ENCODE results near the gene VAV3. TPM values are rescaled to one million over a fixed set of nuclear protein-coding genes. Genes with fewer than 3 reads are reported as not detected.

Gene VAV3
- total RNA-seq, 1 experiment from 2014 or later: 10.0 TPM

GRCh38 chr1:107877745-107878144 lies 87.2 kb downstream of the VAV3 start:
- Mint-ChIP-seq H3K27ac (no peak overlapping the region), H3K4me1 (peaks cover 28% of the 10 kb centered on the region), H3K9me3 (no peaks in the 10 kb centered on the region), H3K36me3 (no peaks in the 10 kb centered on the region), H3K4me3 (no peak overlapping the region), H3K27me3 (ENCODE audit: low read depth) (no peaks in the 10 kb centered on the region)
- CTCF ChIA-PET: interaction anchor here (1.1 to 1.4 kb wide), 3 partner anchors 10 to 682 kb away, joined by 3 to 4 read pairs (median 3); partner anchors contain the start of gene EEIG2
- DNase-seq (ENCODE audit: low spot score) (no peak), ATAC-seq (peak; percentile 41; the same call in 1 of the 2 replicates)
- TF ChIP-seq CREM (CRISPR knock-in tag; IDR thresholded peaks at IDR 0.05) (no peak), AFF4 (CRISPR knock-in tag; IDR thresholded peaks at IDR 0.05; ENCODE audit: borderline replicate concordance) (no peak)
- TF ChIP-seq, protein P1, sequence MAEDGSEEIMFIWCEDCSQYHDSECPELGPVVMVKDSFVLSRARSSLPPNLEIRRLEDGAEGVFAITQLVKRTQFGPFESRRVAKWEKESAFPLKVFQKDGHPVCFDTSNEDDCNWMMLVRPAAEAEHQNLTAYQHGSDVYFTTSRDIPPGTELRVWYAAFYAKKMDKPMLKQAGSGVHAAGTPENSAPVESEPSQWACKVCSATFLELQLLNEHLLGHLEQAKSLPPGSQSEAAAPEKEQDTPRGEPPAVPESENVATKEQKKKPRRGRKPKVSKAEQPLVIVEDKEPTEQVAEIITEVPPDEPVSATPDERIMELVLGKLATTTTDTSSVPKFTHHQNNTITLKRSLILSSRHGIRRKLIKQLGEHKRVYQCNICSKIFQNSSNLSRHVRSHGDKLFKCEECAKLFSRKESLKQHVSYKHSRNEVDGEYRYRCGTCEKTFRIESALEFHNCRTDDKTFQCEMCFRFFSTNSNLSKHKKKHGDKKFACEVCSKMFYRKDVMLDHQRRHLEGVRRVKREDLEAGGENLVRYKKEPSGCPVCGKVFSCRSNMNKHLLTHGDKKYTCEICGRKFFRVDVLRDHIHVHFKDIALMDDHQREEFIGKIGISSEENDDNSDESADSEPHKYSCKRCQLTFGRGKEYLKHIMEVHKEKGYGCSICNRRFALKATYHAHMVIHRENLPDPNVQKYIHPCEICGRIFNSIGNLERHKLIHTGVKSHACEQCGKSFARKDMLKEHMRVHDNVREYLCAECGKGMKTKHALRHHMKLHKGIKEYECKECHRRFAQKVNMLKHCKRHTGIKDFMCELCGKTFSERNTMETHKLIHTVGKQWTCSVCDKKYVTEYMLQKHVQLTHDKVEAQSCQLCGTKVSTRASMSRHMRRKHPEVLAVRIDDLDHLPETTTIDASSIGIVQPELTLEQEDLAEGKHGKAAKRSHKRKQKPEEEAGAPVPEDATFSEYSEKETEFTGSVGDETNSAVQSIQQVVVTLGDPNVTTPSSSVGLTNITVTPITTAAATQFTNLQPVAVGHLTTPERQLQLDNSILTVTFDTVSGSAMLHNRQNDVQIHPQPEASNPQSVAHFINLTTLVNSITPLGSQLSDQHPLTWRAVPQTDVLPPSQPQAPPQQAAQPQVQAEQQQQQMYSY (CRISPR knock-in tag; IDR thresholded peaks at IDR 0.05): peak; percentile 61; the same call in 1 of the 2 replicates
- TF ChIP-seq, protein P2, sequence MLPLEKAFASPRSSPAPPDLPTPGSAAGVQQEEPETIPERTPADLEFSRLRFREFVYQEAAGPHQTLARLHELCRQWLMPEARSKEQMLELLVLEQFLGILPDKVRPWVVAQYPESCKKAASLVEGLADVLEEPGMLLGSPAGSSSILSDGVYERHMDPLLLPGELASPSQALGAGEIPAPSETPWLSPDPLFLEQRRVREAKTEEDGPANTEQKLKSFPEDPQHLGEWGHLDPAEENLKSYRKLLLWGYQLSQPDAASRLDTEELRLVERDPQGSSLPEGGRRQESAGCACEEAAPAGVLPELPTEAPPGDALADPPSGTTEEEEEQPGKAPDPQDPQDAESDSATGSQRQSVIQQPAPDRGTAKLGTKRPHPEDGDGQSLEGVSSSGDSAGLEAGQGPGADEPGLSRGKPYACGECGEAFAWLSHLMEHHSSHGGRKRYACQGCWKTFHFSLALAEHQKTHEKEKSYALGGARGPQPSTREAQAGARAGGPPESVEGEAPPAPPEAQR (CRISPR knock-in tag; IDR thresholded peaks at IDR 0.05): no peak
- POLR2A ChIA-PET: no interaction called here

DNA sequence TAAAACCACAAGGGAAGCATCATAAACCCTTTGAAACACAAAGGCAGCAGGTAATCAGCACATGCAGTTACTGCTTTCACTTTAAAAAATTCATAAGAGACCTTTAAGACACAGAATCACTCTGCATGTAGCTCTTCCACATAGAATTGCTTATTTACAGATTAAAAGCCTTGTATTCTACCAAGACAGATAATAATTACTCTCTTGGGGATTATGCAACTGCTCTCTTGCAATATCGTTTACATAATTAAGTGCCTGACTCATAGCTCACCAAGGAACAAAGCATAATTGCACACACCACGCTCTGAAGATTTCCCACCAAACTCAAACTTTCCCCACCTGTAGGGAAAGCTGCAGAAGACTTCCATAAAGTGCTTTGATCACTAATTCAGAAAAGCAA lies 87.9 kb downstream of the VAV3 start:
- TF ChIP-seq MXD4 (CRISPR knock-in tag; IDR thresholded peaks at IDR 0.05; ENCODE audit: borderline replicate concordance) (no peak), OVOL2 (CRISPR knock-in tag; IDR thresholded peaks at IDR 0.05; ENCODE audit: borderline replicate concordance) (no peak), SMAD3 (CRISPR knock-in tag; IDR thresholded peaks at IDR 0.05; ENCODE audit: borderline replicate concordance) (no peak), ZNF232 (CRISPR knock-in tag; IDR thresholded peaks at IDR 0.05) (no peak), ESRRA (CRISPR knock-in tag; IDR thresholded peaks at IDR 0.05; ENCODE audit: borderline replicate concordance) (no peak), CBFB (CRISPR knock-in tag; IDR thresholded peaks at IDR 0.05; ENCODE audit: low read depth) (no peak), MLX (CRISPR knock-in tag; IDR thresholded peaks at IDR 0.05) (no peak), ATF2 (CRISPR knock-in tag; IDR thresholded peaks at IDR 0.05; ENCODE audit: borderline replicate concordance, low read depth) (no peak), RELA (CRISPR knock-in tag; IDR thresholded peaks at IDR 0.05; ENCODE audit: borderline replicate concordance) (no peak), CREM (CRISPR knock-in tag; IDR thresholded peaks at IDR 0.05) (no peak), FOXP1 (CRISPR knock-in tag; IDR thresholded peaks at IDR 0.05; ENCODE audit: borderline replicate concordance) (no peak)
- TF ChIP-seq, protein P3, sequence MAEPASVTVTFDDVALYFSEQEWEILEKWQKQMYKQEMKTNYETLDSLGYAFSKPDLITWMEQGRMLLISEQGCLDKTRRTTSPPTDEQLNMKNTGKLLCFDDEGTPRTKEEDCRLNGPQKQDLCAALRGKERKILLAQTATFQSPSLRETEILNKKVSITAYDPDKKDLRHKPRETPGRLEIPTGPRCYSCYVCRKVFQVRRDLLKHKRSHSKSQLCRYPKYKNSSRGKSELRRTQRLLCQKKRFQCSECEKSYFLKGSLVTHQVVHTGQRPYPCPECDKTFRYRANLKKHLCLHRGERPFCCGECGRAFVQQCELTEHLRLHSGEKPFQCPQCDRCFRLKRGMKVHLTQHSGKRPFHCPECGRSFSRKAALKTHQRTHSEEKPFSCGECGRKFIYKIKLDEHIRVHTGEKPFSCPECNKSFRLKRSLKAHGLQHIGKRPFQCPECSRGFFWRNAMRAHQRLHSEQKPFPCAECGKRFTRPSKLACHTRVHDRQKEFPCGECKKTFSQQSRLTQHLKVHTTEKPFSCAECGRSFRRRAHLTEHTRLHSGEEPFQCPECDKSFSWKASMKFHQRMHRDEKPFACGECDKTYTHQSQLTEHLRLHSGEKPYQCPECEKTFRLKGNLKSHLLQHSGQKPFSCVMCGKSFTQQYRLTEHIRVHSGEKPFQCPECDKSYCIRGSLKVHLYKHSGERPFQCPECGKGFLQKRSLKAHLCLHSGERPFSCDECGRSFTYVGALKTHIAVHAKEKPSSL (CRISPR knock-in tag; conservative IDR thresholded peaks at IDR 0.05): no peak
- TF ChIP-seq, protein P4, sequence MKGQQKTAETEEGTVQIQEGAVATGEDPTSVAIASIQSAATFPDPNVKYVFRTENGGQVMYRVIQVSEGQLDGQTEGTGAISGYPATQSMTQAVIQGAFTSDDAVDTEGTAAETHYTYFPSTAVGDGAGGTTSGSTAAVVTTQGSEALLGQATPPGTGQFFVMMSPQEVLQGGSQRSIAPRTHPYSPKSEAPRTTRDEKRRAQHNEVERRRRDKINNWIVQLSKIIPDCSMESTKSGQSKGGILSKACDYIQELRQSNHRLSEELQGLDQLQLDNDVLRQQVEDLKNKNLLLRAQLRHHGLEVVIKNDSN (CRISPR knock-in tag; IDR thresholded peaks at IDR 0.05): no peak
- TF ChIP-seq, protein P5, sequence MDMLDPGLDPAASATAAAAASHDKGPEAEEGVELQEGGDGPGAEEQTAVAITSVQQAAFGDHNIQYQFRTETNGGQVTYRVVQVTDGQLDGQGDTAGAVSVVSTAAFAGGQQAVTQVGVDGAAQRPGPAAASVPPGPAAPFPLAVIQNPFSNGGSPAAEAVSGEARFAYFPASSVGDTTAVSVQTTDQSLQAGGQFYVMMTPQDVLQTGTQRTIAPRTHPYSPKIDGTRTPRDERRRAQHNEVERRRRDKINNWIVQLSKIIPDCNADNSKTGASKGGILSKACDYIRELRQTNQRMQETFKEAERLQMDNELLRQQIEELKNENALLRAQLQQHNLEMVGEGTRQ (CRISPR knock-in tag; IDR thresholded peaks at IDR 0.05): no peak
- DNase-seq (ENCODE audit: low spot score): no peak
- no peaks in the 10 kb centered on the region for H3K9me3 Mint-ChIP-seq
- H3K27ac Mint-ChIP-seq: no peak overlapping the region
- H3K27me3 Mint-ChIP-seq (ENCODE audit: low read depth): no peaks in the 10 kb centered on the region
- CTCF ChIA-PET: interaction anchor here (1.1 kb wide), 2 partner anchors 10 to 249 kb away, joined by 3 to 4 read pairs; no protein-coding TSS in a partner anchor
- H3K4me3 Mint-ChIP-seq: no peak overlapping the region
- POLR2A ChIA-PET: no interaction called here
- no peak for ATAC-seq
- H3K4me1 Mint-ChIP-seq: peaks cover 28% of the 10 kb centered on the region
- no peaks in the 10 kb centered on the region for H3K36me3 Mint-ChIP-seq

All from WTC11 (cell line).